LHCN-M2 (cell line): ENCODE measurements around the gene RNF39. TPM values are rescaled to one million over a fixed set of nuclear protein-coding genes. Genes with fewer than 3 reads are reported as not detected.
"Not testable (repeated sequence)": the region's sequence is repeated elsewhere in the genome, so short reads cannot be mapped to it uniquely, and the experiment has no call there.

Source experiments
- DNase-seq: peaks from one replicate; pipeline ENCODE4 v3.0.0-alpha.2; 2012; ENCODE audit warnings: low read depth
- total RNA-seq: library from RNA; depleted of rRNA; stranded (reverse); fragments of >200 nt; gene quantifications from 2 replicates; pipeline ENCODE4 v1.2.3, GENCODE V29; 2014

RNF39 gene
- total RNA-seq, 1 experiment from 2014 or later = not detected

DNA sequence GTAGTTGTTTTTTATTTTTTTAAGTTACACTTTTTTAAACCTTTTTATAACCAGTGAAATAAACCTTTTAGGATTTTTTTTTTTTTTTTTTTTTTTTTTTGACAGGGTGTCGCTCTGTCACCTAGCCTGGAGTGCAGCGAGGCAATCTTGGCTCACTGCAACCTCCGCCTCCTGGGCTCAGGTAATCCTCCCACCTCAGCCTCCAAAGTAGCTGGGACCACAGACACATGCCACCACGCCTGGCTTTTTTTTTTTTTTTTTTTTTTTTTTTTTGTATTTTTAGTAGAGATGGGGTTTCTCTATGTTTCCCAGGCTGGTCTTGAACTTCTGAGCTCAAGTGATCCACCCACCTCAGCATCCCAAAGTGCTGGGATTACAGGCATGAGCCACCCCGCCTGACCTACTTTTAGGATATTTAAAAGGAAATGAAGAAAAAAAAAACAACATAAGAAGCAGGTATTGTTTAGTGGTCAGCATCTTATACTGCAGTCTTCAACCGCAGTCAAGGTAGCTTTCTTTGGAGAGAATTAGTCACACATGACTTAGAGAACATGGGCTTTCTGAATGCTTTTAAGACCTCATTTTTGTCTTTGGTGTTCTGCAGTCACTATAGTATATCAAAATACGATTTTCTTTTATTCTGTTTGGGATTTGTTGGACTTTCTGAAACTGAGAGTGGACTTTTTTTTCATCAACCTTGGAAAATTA lies 12.9 kb downstream of the RNF39 start:
- DNase-seq = no peak

DNA sequence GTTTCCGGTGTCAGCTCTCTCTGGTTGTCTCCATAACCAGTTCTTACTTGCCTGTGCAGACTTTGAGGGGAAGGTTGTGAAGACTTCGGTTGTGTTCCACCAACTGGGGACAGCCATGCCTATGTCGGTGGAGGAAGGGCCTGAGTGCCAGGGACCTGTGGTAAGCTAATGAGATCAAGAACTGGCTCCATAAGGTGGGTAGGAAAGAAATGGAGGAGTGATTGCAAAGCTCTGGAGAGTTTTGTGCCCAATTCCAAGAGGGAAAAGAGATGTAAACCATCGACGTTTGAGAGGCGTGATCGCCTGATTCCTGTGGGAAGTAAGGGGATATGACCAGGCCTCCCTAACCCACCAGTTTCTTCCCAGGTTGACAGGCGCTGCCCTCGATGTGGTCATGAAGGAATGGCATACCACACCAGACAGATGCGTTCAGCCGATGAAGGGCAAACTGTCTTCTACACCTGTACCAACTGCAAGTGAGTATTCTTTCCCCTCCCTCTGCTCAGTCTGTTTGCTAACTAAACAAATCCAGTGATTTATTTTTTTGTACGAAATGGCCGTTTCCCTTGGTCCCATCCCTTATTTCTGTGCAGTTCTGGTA lies 13.6 kb downstream of the RNF39 start:
- DNase-seq = peak; percentile 50

DNA sequence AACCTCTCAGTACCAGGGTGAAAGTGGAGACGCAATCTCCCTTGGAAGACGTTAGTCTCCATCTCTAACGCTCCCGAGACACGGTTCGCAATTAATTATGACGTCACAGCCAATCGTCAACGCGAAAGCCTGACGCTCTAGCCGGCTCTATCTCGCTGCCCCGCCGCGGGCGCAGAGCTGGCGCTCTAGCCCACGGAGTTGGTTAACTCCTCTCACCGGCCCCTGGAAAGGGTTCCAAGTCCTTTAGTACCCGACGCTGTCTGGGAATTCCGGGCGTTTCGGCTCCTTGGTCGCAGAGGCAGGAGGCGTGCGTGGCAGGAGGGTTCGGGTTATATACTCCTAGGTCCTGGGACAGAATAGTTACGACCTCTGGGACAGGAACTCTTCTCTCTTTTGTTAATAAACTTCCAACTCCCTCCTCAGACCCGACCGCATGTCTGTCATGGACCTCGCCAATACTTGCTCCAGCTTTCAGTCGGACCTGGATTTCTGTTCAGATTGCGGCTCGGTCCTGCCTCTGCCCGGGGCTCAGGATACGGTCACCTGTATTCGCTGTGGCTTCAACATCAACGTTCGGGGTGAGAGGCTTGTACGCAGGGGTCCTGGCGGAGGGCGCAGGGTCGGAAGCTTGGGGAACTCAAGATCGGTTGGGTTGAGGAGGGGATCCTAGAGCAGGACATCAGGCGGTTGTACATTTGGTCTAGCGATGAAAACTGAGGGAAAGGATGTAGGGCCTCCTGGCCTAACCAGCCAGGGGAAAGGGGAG lies 14.3 kb downstream of the RNF39 start, which contains the start of gene POLR1H:
Gene POLR1H, plus strand, starts transcription at position 174 of the 766 bp plus-strand sequence. Its CDS starts 260 bp downstream, at position 434.
- peak; percentile 96 for DNase-seq

DNA sequence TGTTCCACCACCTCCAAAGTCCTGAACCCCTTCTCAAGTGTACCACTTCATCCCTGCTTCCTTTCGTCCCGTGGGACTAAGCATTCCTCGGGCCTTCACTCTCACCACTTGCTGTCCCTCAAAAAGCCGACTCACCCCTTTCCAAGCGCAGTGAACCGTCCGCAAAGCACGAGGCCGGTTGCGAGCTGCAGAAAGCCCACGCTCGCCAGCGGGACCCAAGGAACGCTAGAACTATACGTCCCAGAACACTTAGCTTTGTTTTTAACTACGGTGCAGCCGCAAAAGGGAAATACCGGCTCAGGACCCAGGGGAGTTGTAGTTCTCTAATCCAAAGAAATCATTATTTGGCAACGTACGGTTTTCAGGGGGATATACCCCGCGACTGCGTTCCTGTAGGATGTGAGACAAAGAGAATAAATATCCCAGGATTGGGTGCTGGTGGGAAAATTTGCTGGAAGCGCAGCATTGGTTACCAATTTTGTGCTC lies 14.9 kb downstream of the RNF39 start:
- peak; percentile 57 for DNase-seq

DNA sequence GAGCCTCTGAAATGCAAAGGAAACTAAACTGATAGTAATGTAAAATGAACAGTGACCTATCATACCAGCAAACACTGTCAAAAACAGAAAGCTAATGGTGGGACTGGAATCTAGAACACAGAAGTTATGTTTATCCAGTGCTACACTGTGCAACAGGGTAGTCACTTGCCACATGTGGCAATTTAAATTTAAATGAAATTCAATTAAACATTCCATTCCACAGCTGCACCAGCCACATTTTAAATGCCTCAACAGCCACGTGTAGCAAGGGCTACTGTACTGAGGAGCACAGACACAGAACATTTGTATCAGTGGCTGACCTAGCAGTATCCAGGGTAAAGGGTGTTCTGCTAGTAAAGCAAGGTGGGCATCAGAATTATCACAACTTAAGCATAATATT lies 20.1 kb downstream of the RNF39 start:
- DNase-seq = no peak

DNA sequence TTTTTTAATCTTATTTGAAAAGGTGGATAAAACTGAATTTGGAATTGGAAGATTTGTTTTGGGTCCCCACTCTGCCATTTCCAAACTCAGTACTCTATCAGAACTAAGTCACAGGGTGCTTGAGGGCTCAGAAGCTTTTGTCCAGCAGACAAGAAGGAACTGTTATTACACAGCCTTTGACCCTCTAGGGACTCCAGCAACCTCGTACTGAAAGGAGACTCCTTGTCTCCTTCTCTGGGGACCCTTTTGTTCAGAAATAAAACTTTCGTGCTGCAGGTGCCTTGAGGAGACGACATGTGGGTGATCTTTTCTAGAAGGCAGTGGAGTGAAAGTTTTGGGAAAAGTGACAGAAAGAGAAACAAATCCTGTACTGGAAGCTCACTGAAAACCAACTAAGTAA lies 21.9 kb downstream of the RNF39 start:
- no peak for DNase-seq

DNA sequence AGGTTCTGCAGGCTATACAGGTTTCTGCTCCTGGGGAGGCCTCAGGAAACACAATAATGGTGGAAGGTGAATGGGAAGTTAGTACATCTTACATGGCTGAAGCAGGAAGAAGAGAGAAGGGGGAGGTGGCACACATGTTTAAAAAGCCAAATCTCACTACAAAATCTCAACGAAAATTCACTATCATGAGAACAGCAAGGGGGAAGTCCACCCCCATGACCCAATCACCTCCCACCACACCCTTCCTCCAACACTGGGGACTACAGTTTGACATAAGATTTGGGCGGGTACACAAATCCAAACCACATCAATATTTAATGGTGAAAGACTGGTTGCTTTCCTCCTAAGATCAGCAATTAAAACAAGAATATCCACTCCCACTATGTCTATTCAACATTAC lies 28.3 kb downstream of the RNF39 start:
- no peak for DNase-seq

DNA sequence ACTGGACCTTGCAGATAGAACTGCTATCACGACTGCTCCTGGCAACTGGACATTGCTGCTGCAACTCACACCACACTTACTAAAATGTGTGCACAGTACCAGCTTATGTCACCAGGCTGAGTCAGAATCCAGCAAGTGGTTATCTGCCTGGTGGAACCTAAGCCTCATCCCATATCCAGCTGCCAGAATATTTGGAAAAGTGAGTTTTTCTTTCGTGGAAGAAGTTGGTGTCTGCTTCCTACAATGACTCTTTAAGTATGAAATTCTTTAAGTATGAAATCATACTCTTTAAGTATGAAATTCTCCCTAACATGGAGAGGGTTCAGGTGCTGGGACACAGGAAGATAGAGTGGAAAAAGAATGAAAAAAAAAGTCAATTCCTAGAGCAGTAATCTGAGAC lies 30.9 kb downstream of the RNF39 start:
- DNase-seq = peak; percentile 74

DNA sequence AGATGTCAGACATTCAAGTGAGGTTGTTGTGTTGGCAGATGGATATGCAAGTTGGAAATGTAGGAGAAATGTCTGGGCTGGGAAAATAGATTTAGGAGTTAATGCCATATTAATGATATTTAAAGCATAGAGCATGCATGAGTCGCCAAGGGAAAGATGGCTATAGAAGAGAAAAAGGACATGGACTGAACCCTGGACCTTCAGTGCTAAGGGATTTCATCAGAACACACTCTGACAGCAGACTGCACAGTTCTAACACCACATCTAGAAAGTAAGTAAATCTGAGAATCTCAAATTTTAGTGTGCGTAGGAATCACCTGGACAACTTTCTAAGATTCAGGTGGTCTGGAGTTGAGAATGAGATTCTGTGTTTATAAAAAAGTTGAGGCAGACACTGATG lies 31.8 kb downstream of the RNF39 start:
- DNase-seq = no peak

DNA sequence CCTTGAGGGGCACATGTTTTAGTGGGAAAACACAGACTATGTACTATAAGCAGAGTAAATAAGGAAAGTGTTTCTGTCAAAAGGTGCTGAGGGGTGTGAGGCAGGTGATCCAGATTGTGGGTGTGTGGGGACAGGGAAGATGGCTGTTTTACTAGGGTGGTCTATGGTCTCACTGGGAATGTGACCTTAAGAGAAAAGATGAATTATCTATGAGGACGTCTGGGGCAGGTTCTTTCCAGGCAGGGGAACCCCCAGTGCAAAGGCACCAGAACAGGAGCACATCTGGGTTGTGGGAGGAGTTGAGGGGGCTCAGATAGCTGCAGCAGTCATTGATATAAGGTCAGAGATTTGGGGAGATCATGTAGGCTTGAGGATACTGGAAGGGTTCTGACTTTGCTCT lies 32.7 kb downstream of the RNF39 start:
- no peak for DNase-seq

DNA sequence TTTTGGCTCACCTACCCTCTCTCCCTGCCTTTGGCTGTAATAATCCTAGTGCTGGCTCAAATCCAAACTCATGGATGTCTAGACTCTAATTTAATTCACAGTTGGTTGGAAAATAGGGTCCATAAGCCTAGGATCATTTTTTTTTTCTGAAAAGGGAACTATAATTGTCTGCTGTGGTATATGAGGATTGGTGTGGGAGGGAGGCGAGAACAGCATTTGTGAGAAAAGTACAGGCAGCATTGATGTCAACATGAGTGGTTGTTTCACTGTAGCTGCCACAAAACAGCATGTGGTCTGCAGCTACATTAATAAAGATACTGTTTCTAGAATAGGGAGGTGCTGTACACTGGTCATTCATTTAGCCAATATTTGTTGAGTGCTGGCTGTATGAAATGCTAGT lies 33.1 kb downstream of the RNF39 start:
- no peak for DNase-seq

DNA sequence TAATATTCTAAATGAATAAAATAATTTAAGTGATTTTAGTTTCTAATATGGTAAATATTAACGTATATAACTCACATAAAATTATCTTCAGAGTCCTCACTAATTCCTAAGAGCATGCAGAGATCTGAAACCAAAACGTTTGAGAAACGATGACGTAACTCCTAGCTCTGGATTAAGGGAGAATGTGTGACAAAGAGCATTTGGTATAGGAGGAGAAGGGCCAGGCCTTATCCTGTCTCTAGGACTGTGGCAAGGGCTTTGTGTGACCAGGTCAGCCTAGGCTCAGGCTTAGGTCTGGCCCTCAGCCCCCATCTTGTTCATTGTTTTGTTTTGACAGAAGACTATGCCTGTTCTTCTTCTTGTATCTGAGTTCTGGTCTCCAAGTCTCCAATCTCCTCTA lies 33.7 kb downstream of the RNF39 start:
- no peak for DNase-seq

DNA sequence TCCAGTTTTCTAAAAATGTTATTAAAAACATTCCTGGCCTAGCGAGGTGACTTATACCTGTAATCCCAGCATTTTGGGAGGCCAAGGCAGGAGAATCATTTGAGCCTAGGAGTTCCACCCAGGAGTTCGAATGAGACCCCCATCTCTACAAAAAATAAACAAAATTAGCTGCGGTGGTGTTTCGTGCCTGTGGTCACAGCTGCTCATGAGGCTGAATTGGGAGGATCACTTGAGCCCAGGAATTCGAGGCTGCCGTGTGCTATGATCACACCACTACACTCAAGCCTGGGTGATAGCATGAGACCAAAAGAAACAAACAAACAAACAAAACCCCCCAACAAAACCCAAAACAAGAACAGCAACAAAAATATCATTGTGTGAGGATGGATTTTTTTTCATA lies 34.3 kb downstream of the RNF39 start:
- DNase-seq = no peak

DNA sequence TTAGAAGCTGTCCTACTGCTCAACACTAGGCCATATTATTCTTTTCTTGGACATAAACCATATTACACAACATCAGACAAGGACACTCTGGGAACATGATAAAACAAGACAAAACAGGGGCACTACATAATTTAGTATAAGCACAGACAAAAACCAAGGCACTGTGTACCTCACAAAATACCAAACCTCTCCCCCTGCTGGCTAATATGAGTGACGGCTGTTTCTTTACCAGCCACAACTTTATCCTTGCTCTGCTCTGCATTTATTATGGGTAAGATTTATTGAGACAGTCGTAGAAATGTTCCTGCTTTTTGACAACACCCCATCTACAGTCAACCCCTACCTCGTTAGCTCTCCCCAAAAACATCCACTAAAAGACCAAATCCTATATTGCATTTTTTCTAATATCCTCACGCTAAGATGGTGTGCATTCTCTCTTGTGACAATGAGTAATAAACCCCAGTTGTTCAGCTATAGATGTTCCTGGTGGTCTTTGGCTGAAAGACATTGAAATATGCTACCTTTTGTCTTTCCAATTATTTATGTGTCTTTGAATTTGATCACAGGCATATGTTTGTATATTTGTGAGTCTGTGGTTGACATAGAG lies 38.3 kb downstream of the RNF39 start:
- peak; percentile 25 for DNase-seq

DNA sequence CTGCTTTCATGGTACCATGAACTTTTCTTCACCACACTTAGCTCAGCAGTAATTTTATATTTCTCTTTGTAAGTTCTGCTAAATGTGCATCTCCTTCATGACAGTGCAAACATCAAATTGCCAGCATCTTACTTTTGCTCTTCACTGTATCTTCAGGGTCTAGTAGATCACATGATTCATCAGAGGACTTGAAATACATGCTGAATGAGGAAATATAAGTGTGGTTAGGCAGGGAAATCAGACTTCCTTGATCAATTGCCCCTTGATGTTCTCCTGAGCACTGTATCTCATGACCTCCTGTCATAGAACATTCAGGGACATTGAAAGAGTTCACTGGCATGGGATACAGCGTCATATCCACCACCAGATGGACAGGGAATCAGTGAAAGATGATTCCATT lies 39.8 kb downstream of the RNF39 start:
- no peak for DNase-seq

DNA sequence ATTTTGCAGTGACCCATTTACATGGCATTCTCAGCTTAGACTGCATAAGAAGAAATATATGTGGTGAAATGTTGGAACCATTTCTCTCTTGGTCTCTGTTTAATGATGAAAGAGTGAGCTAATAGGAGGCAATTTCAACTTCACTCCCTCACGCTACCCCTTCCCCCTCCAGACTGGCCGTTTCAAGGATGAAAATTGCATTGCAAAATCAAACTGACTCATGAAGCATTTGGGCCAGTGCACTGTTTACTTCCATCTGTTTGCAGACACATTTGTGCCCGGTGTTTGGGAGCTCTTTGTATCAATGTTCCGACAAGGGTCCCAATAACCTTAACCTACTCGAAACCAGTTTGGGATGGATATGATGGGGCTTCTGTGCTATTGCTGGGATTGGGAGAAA lies 42.1 kb downstream of the RNF39 start:
- DNase-seq = not testable (repeated sequence)

DNA sequence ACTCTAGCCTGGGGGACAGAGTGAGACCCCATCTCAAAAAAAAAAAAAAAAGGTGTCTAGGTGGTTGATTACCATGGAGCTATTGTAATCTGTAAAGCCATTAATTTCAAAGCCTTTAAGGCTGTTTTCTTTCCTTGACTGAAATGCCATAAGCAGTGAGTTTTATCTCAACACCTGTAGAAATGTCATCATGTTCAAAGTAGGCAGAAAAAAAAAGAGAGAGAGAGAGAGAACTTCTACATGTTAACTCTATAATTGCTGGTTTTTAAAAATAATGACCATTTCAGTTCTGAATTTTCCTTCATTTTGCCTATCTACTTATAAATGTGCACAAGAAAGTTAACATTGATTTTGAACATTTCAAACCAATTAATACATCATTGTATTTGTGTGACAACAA lies 44.2 kb downstream of the RNF39 start:
- no peak for DNase-seq

DNA sequence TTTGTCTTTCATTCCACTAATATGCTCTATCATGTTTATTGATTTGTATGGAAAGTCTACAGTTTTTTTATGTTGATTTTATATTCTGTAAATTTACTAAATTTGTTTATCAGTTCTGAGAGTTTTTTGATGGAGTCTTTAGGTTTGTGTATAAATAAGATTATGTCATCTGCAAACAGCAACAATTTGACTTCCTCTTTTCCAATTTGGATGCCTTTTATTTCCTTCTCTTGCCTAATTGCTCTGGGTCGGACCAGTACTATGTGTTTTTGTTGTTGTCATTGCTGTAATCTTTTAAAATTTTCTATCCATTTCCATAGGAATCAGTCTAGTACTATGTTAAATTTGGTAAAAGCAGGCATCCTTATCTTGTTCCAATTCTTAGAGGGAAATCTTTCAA lies 46.0 kb downstream of the RNF39 start:
- no peak for DNase-seq

DNA sequence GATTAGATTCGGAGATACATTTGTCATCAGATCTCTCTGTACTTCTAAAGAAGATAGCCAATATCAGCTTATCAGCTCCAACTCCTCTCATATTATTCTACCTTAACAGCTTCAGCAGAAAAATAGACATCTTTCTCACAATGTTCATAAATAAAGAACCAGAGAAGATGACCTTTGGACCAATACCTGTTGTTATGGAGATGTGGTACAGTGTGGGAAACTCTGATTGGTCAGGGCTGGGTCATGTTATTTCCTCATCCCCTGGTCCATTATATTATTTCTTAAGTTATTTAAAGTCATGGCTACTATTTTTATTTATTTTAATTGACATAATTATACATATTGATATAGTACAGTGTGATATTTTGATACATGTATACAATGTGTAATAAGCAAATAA lies 50.4 kb downstream of the RNF39 start:
- DNase-seq = no peak

DNA sequence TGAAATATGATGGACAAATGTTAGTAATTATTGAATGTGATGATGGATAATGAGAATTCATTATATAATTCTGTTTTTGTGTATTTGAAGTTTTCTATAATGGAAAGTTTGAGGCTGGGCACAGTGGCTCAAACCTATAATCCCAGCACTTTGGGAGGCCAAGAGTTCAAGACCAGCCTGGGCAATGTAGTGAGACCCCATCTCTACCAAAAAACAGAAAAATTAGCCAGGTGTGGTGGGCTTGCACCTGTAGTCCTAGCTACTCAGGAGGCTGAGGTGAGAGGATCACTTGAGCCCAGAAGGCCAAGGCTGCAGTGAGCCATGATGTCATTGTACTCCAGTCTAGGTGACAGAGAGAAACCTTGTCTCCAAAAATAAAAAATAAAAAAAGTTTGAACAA lies 52.9 kb downstream of the RNF39 start:
- DNase-seq = not testable (repeated sequence)

DNA sequence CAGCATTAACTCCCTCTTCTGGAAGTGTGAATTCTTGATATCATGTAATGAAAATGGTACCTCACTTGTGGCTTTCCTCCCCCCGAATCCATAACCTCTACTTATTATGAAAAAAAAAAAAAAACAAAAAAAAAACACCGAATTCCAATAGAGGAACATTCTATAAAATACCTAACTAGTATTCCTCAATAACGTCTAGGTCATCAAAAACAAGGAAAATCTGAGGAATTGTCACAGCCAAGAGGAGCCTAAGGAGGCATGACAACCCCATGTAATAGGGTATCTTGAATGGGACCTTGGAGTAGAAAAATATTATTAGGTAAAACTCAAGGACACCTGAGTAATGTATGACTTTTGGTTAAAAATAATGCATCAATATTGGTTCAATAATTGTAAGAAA lies 53.4 kb downstream of the RNF39 start:
- no peak for DNase-seq

DNA sequence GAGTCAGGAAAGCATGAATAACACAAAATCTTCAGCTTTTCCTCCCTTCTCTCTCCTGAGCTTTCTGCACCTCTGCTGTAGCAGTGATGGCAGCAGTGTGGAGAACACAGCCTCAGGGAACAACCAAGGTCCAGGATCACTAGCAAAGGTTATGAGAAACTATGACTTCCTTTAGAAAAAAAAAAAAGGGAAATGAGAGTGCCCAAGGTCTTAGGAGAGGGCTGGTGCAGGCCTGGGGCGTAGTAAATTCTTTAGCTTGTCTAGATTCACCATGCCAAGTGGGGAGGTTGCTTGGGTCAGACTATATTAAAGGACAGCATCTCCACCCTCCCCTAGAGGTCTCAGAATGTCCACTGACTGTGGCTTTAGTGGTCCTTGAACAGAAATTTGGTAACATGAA lies 54.9 kb downstream of the RNF39 start:
- DNase-seq = no peak
